Measurements from ENCODE around the gene KLF16. TPM values are rescaled to one million over a fixed set of nuclear protein-coding genes. Genes with fewer than 3 reads are reported as not detected.

Gene KLF16
- total RNA-seq, 4 donors from 2014 or later = 9.0 to 16.2 (median 13.5) TPM

GRCh38 chr19:1857648-1858326 lies 5.6 kb downstream of the KLF16 start:
- 48% methylated on average over 11 to 16 of the region's 16 CpGs for WGBS, 2 donors
- peak in 1 of 2 donors; percentile 84 for DNase-seq (ENCODE audit: low spot score in 2 of 2)
- no peak overlapping the region for H3K4me3 ChIP-seq (ENCODE audit: low read depth, poor library complexity, severe bottlenecking)
- TF ChIP-seq POLR2A (IDR thresholded peaks at IDR 0.05) = no peak
- TF ChIP-seq, protein P1, sequence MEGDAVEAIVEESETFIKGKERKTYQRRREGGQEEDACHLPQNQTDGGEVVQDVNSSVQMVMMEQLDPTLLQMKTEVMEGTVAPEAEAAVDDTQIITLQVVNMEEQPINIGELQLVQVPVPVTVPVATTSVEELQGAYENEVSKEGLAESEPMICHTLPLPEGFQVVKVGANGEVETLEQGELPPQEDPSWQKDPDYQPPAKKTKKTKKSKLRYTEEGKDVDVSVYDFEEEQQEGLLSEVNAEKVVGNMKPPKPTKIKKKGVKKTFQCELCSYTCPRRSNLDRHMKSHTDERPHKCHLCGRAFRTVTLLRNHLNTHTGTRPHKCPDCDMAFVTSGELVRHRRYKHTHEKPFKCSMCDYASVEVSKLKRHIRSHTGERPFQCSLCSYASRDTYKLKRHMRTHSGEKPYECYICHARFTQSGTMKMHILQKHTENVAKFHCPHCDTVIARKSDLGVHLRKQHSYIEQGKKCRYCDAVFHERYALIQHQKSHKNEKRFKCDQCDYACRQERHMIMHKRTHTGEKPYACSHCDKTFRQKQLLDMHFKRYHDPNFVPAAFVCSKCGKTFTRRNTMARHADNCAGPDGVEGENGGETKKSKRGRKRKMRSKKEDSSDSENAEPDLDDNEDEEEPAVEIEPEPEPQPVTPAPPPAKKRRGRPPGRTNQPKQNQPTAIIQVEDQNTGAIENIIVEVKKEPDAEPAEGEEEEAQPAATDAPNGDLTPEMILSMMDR (IDR thresholded peaks at IDR 0.05) = no peak
- intact Hi-C loops (cut with DNase I; ENCODE audit: low total_unique reads) = no loop called here

DNA sequence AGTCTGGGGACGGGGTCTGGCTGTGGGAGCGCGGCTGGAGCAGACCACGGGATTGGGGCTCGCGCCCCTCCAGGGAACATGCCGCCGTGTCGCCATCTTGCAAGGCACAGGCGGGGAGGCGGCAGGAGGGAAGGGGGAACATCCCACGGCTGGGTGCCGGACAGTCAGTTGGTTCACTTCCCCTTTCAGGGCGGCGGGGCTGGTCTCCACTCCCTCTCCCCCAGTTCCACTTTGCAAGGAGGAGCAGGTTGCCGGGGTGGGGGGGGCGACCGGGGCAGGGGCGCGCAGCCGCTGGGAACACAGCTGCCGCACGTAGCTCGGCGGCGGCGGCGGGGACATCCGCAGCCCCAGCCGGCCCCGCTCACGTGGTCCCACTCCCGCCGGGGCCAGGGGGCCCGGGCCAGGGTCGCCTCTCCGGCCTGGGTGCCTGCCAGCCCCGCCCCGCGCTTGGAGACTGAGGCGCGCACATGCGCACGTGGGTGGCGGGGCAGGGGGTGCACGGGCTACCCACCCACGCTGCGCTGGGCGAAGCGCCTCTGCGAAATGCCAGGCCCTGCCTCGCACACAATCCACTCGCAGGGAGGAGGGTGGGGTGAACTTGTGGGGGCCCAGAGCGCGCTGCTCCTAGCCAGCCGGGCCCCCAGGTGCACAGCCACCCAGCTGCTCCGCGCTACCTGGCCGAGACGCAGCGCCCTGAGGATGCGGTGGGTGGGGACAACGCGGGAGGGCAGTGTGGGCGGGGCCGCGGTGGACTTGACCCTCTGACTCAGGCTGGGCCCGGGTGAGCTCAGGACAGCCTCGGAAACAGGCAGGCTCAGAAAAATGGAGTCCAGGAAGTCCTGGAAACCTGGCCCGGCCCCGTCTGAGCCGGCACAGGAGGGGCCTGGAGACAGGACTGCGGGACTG lies 6.4 kb downstream of the KLF16 start:
- intact Hi-C loops (cut with DNase I; ENCODE audit: low total_unique reads) = no loop called here
- H3K4me3 ChIP-seq (ENCODE audit: low read depth, poor library complexity, severe bottlenecking) = peak overlapping the region; percentile 15
- TF ChIP-seq, protein P1 (IDR thresholded peaks at IDR 0.05) = no peak
- no peak for TF ChIP-seq POLR2A (IDR thresholded peaks at IDR 0.05)
- DNase-seq (ENCODE audit: low spot score in 2 of 2) = peak; percentile 83 to 97
- 0% methylated on average over 17 to 29 of the region's 73 CpGs for WGBS, 2 donors

GRCh38 chr19:1856345-1856697 lies 7.1 kb downstream of the KLF16 start:
- H3K4me3 ChIP-seq (ENCODE audit: low read depth, poor library complexity, severe bottlenecking) = peak overlapping the region; percentile 4
- intact Hi-C loops (cut with DNase I; ENCODE audit: low total_unique reads) = no loop called here
- TF ChIP-seq POLR2A (IDR thresholded peaks at IDR 0.05) = no peak
- TF ChIP-seq, protein P1 (IDR thresholded peaks at IDR 0.05) = no peak
- WGBS, 2 donors = 36 to 40% methylated on average over 1 to 3 of the region's 6 CpGs
- DNase-seq (ENCODE audit: low spot score in 2 of 2) = no peak

DNA sequence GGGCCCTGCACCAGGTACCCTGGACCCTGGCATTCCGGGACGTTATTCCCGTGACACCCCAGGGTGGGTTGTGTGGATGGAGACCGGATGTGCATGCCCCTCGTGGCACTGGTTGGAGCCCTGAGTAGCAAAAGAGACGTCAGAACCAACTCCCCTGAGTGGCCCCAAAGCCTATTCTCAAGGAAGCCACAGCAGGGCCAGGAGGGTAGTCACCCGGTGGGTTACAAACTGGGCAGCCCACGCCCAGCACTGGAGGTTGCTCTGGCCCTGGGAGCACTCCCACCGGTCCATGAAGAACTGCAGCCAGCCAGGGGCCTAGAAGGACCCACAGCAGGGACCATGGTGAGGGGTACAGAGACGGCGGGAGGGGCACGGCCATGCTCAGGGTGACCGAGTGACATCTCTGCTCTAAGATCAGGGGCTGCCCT lies 7.5 kb downstream of the KLF16 start:
- 9 to 13% methylated on average over 7 to 13 of the region's 13 CpGs for WGBS, 2 donors
- DNase-seq (ENCODE audit: low spot score in 2 of 2) = no peak
- no peak for TF ChIP-seq POLR2A (IDR thresholded peaks at IDR 0.05)
- TF ChIP-seq, protein P1 (IDR thresholded peaks at IDR 0.05) = no peak
- intact Hi-C loops (cut with DNase I; ENCODE audit: low total_unique reads) = no loop called here
- no peak overlapping the region for H3K4me3 ChIP-seq (ENCODE audit: low read depth, poor library complexity, severe bottlenecking)

- 7 to 14% methylated on average over 24 to 28 of the region's 33 CpGs for WGBS, 2 donors
- no peak overlapping the region for H3K4me3 ChIP-seq (ENCODE audit: low read depth, poor library complexity, severe bottlenecking)
- intact Hi-C loops (cut with DNase I; ENCODE audit: low total_unique reads) = no loop called here
- DNase-seq (ENCODE audit: low spot score in 2 of 2) = peak; percentile 91 to 98
- no peak for TF ChIP-seq POLR2A (IDR thresholded peaks at IDR 0.05)
- TF ChIP-seq, protein P1 (IDR thresholded peaks at IDR 0.05) = no peak
These were observed 8.1 kb downstream of the KLF16 start for GRCh38 chr19:1855040-1855827.
